Suprapubic skin (tissue), 4 donors: Measurements from ENCODE around the gene LIPH. TPM values are rescaled to one million over a fixed set of nuclear protein-coding genes. Genes with fewer than 3 reads are reported as not detected.
"Not testable (repeated sequence)": the region's sequence is repeated elsewhere in the genome, so short reads cannot be mapped to it uniquely, and the experiment has no call there.

Source experiments
- DNase-seq, 2 donors: peaks; one replicate each; pipeline ENCODE4 v3.0.0-alpha.2; 2019; ENCODE audit warnings: low spot score in 2 of 2
- H3K27ac ChIP-seq: fragments of 200-600 bp; sonication (generic); one replicate; pipeline ENCODE4 v1.5.1; 2019
- H3K27me3 ChIP-seq: fragments of 200-600 bp; sonication (generic); one replicate; pipeline ENCODE4 v1.5.1; 2019
- H3K36me3 ChIP-seq: fragments of 200-600 bp; sonication (generic); one replicate; pipeline ENCODE4 v1.5.1; 2019
- H3K4me1 ChIP-seq: fragments of 200-600 bp; sonication (generic); one replicate; pipeline ENCODE4 v1.5.1; 2019
- H3K4me3 ChIP-seq: fragments of 200-600 bp; sonication (generic); one replicate; pipeline ENCODE4 v1.5.1; 2019; ENCODE audit warnings: mild to moderate bottlenecking
- H3K9me3 ChIP-seq: fragments of 200-600 bp; sonication (generic); one replicate; pipeline ENCODE4 v1.5.1; 2019
- CTCF ChIP-seq, 2 donors: fragments of 200-600 bp in 1 of 2; fragments of 450-650 bp in 1 of 2; sonication (generic) in 1 of 2; IDR thresholded peaks; one replicate each; pipeline ENCODE4 v1.5.1; 2016 to 2019; ENCODE audit warnings: antibody characterized with exemption in 2 of 2, mild to moderate bottlenecking in 1 of 2, moderate library complexity in 1 of 2
- EP300 ChIP-seq: sonication (generic); formaldehyde crosslinking; IDR thresholded peaks from one replicate; pipeline ENCODE4 v1.6.1; 2017; ENCODE audit warnings: antibody characterized with exemption
- POLR2A ChIP-seq, 2 donors: fragments of 450-650 bp; IDR thresholded peaks; one replicate each; pipeline ENCODE4 v1.6.1; 2017; ENCODE audit warnings: antibody characterized with exemption in 2 of 2, mild to moderate bottlenecking in 2 of 2, moderate library complexity in 2 of 2
- POLR2AphosphoS5 ChIP-seq, 3 donors: sonication (generic); formaldehyde crosslinking; IDR thresholded peaks; one replicate each; pipeline ENCODE4 v1.6.1; 2017; ENCODE audit warnings: antibody characterized with exemption in 3 of 3
- WGBS: methylation state at CpG from one replicate; pipeline ENCODE4 v1.1.5; 2018; 5-methylcytosine and 5-hydroxymethylcytosine counted together
- total RNA-seq, 4 donors: library from RNA; depleted of rRNA; stranded (reverse); fragments of >200 nt; gene quantifications; one replicate each; pipeline ENCODE4 v1.1.0, GENCODE V29; 2016

The LIPH gene
- total RNA-seq, 4 donors from 2014 or later: 10.6 to 18.3 (median 14.7) TPM

- WGBS: 91% methylated on average over 3 of the region's 3 CpGs
- Histone ChIP-seq H3K4me1 (no peaks in the 10 kb centered on the region), H3K4me3 (no peak overlapping the region), H3K27me3 (no peaks in the 10 kb centered on the region), H3K36me3 (peaks cover 51% of the 10 kb centered on the region), H3K27ac (no peak overlapping the region), H3K9me3 (no peaks in the 10 kb centered on the region)
- no peak for DNase-seq
- TF ChIP-seq CTCF (IDR thresholded peaks at IDR 0.05) (no peak), POLR2A (IDR thresholded peaks at IDR 0.05) (no peak), EP300 (no peak), POLR2AphosphoS5 (IDR thresholded peaks at IDR 0.05) (no peak)
Observed at GRCh38 chr3:185477316-185477715, 75.1 kb downstream of the LIPH start.

- H3K9me3 ChIP-seq, H3K27ac ChIP-seq, H3K4me1 ChIP-seq, H3K4me3 ChIP-seq, H3K27me3 ChIP-seq, DNase-seq: not testable (repeated sequence)
- H3K36me3 ChIP-seq: peaks cover 30% of the 10 kb centered on the region
- 97% methylated on average over 6 of the region's 6 CpGs for WGBS
Observed at GRCh38 chr3:185474922-185475321, 77.5 kb downstream of the LIPH start.

- Histone ChIP-seq H3K4me3 (no peak overlapping the region), H3K36me3 (peaks cover 23% of the 10 kb centered on the region), H3K27me3 (no peaks in the 10 kb centered on the region), H3K9me3 (no peaks in the 10 kb centered on the region), H3K4me1 (no peaks in the 10 kb centered on the region), H3K27ac (no peak overlapping the region)
- WGBS: 89% methylated on average over 13 of the region's 15 CpGs
- DNase-seq: no peak
- no peak for TF ChIP-seq POLR2AphosphoS5 (IDR thresholded peaks at IDR 0.05)
- TF ChIP-seq POLR2A (IDR thresholded peaks at IDR 0.05): no peak
- TF ChIP-seq EP300: no peak
Observed at GRCh38 chr3:185473290-185473815, 79.0 kb downstream of the LIPH start.

GRCh38 chr3:185470323-185470722, 82.1 kb downstream of the LIPH start:
- no peak for DNase-seq
- no peak for TF ChIP-seq POLR2A (IDR thresholded peaks at IDR 0.05)
- TF ChIP-seq EP300: no peak
- TF ChIP-seq CTCF (IDR thresholded peaks at IDR 0.05): no peak
- TF ChIP-seq POLR2AphosphoS5 (IDR thresholded peaks at IDR 0.05): no peak

GRCh38 chr3:185469542-185469941, 82.8 kb downstream of the LIPH start:
- Histone ChIP-seq H3K27ac (no peak overlapping the region), H3K4me1 (no peaks in the 10 kb centered on the region), H3K36me3 (peaks cover 46% of the 10 kb centered on the region), H3K27me3 (no peaks in the 10 kb centered on the region), H3K9me3 (no peaks in the 10 kb centered on the region), H3K4me3 (no peak overlapping the region)
- no peak for DNase-seq
- no peak for TF ChIP-seq EP300
- no peak for TF ChIP-seq CTCF (IDR thresholded peaks at IDR 0.05)
- TF ChIP-seq POLR2AphosphoS5 (IDR thresholded peaks at IDR 0.05): no peak
- TF ChIP-seq POLR2A (IDR thresholded peaks at IDR 0.05): no peak
- 83% methylated on average over 3 of the region's 3 CpGs for WGBS

More at GRCh38 chr3:185470323-185470722, 82.1 kb downstream of the LIPH start:
- no peaks in the 10 kb centered on the region for H3K27me3 ChIP-seq
- no peak overlapping the region for H3K27ac ChIP-seq
- H3K4me3 ChIP-seq: no peak overlapping the region
- no peaks in the 10 kb centered on the region for H3K9me3 ChIP-seq
- H3K36me3 ChIP-seq: peaks cover 45% of the 10 kb centered on the region
- 81% methylated on average over 3 of the region's 3 CpGs for WGBS
- H3K4me1 ChIP-seq: no peaks in the 10 kb centered on the region

- not testable (repeated sequence) for H3K27me3 ChIP-seq, H3K4me1 ChIP-seq, H3K4me3 ChIP-seq, DNase-seq, H3K9me3 ChIP-seq, H3K27ac ChIP-seq
- WGBS: 92% methylated on average over 5 of the region's 5 CpGs
- H3K36me3 ChIP-seq: peaks cover 41% of the 10 kb centered on the region
Observed at GRCh38 chr3:185466123-185466522, 86.3 kb downstream of the LIPH start.

- Histone ChIP-seq H3K4me3 (no peak overlapping the region), H3K27ac (no peak overlapping the region), H3K36me3 (peaks cover 41% of the 10 kb centered on the region), H3K27me3 (no peaks in the 10 kb centered on the region), H3K9me3 (no peaks in the 10 kb centered on the region), H3K4me1 (no peaks in the 10 kb centered on the region)
- 85% methylated on average over 9 of the region's 9 CpGs for WGBS
- no peak for DNase-seq
- TF ChIP-seq CTCF (IDR thresholded peaks at IDR 0.05): no peak
Observed at GRCh38 chr3:185465471-185465870, 86.9 kb downstream of the LIPH start.
